HCT116 (cell line): ENCODE data around the gene NR2C2. TPM values are rescaled to one million over a fixed set of nuclear protein-coding genes. Genes with fewer than 3 reads are reported as not detected.

Source experiments
- ATAC-seq: fragments of 200-7000 bp; cut with Tn5 transposase; 2 replicates; pipeline ENCODE4 v1.9.1; 2020; ENCODE audit warnings: mild to moderate bottlenecking, moderate library complexity
- BruUV-seq: library from RNA; stranded (reverse); fragments of 400-500 nt; replicated peaks from 2 replicates; lab custom pipeline; 2021; lab: Mats Ljungman, UMichigan
- CTCF ChIA-PET: fragments of 300-600 bp; sonication (Branson Sonifier 250); formaldehyde crosslinking; loops from one replicate; lab custom pipeline; 2021; ENCODE audit warnings: antibody characterized with exemption; lab: Charles Lee
- POLR2A ChIA-PET: fragments of 300-600, 350-600 bp; sonication (Branson Sonifier 250); formaldehyde crosslinking; loops from one replicate; lab custom pipeline; 2021; ENCODE audit warnings: antibody characterized with exemption; lab: Charles Lee
- RAD21 ChIA-PET, 2 experiments: fragments of 300-600 bp; sonication (Branson Sonifier 250); formaldehyde crosslinking; loops; one replicate each; lab custom pipeline; 2023; ENCODE audit warnings: low total read pairs in 2 of 2; ENCODE audit not compliant: uncharacterized antibody in 2 of 2, unreplicated experiment in 2 of 2, low non-redundant PET in 1 of 2; lab: Charles Lee
- DNase-seq: peaks from one replicate; pipeline ENCODE4 v3.0.0-alpha.2; 2010; ENCODE audit warnings: low read depth, low spot score
- H2AFZ ChIP-seq: fragments of 200-600 bp; shearing (Covaris generic), sonication (generic); 2 replicates; pipeline ENCODE4 v1.6.1; 2017; ENCODE audit warnings: low read depth, mixed run types, mixed read lengths, antibody characterized with exemption, low read length; ENCODE audit not compliant: poor library complexity, severe bottlenecking
- H3K27ac ChIP-seq: 2 replicates; pipeline ENCODE4 v1.5.1; 2012; ENCODE audit warnings: low read depth, low read length
- H3K27me3 ChIP-seq: fragments of 200-600 bp; sonication (generic); 2 replicates; pipeline ENCODE4 v1.6.1; 2016; ENCODE audit warnings: mixed run types, low read length, mixed read lengths; ENCODE audit not compliant: insufficient read depth
- H3K36me3 ChIP-seq, 2 experiments: fragments of 200-500 bp in 1 of 2; fragments of 200-600 bp in 1 of 2; sonication (Bioruptor generic) in 1 of 2; sonication (generic) in 1 of 2; 2 replicates each; pipeline versions ENCODE4 v1.5.1 to v1.6.1; 2014 to 2016; ENCODE audit warnings: low read length in 2 of 2, inconsistent platforms in 1 of 2, mixed read lengths in 1 of 2, mixed run types in 1 of 2; ENCODE audit not compliant: insufficient read depth in 2 of 2, control insufficient read depth in 1 of 2
- H3K4me1 ChIP-seq, 2 experiments: fragments of 200-600 bp in 1 of 2; sonication (generic) in 1 of 2; 2 replicates each; pipeline versions ENCODE4 v1.5.1 to v1.6.1; 2012 to 2017; ENCODE audit warnings: low read length in 2 of 2, inconsistent platforms in 1 of 2, mild to moderate bottlenecking in 1 of 2, mixed read lengths in 1 of 2, mixed run types in 1 of 2, moderate library complexity in 1 of 2; ENCODE audit not compliant: insufficient read depth in 2 of 2, control insufficient read depth in 1 of 2
- H3K4me2 ChIP-seq: fragments of 200-600 bp; sonication (generic); 2 replicates; pipeline ENCODE4 v1.6.1; 2017; ENCODE audit warnings: mixed run types, low read length, mixed read lengths
- H3K4me3 ChIP-seq, 2 experiments: fragments of 200-600 bp in 1 of 2; sonication (generic) in 1 of 2; replicated peaks in 1 of 2; 2 replicates each; pipeline ENCODE4 v1.5.1; 2011 to 2016; ENCODE audit warnings: low read length in 2 of 2, control low read depth in 1 of 2, low read depth in 1 of 2, mild to moderate bottlenecking in 1 of 2, mixed read lengths in 1 of 2, mixed run types in 1 of 2
- H3K79me2 ChIP-seq: fragments of 200-600 bp; sonication (generic); 2 replicates; pipeline ENCODE4 v1.6.1; 2017; ENCODE audit warnings: mild to moderate bottlenecking, mixed run types, low read length, moderate library complexity, mixed read lengths; ENCODE audit not compliant: insufficient read depth
- H3K9ac ChIP-seq: fragments of 200-600 bp; sonication (generic); 2 replicates; pipeline ENCODE4 v1.6.1; 2016; ENCODE audit warnings: low read length, mixed read lengths
- H3K9me2 ChIP-seq: fragments of 200-600 bp; sonication (generic), shearing (Covaris generic); 2 replicates; pipeline ENCODE4 v1.6.1; 2017; ENCODE audit warnings: mixed run types, mild to moderate bottlenecking, moderate library complexity; ENCODE audit not compliant: insufficient read depth
- H3K9me3 ChIP-seq, 2 experiments: fragments of 200-500 bp in 1 of 2; fragments of 200-600 bp in 1 of 2; sonication (Bioruptor generic) in 1 of 2; sonication (generic) in 1 of 2; 2 replicates each; pipeline ENCODE4 v1.6.1; 2014 to 2017; ENCODE audit warnings: low read length in 2 of 2, mixed read lengths in 2 of 2, inconsistent platforms in 1 of 2, low read depth in 1 of 2, mild to moderate bottlenecking in 1 of 2, mixed run types in 1 of 2, moderate library complexity in 1 of 2; ENCODE audit not compliant: control insufficient read depth in 1 of 2, insufficient read depth in 1 of 2
- H4K20me1 ChIP-seq: fragments of 200-600 bp; sonication (generic), shearing (Covaris generic); 2 replicates; pipeline ENCODE4 v1.6.1; 2017; ENCODE audit warnings: mixed run types, mild to moderate bottlenecking, moderate library complexity; ENCODE audit not compliant: insufficient read depth
- CBX3 ChIP-seq: IDR thresholded peaks from 2 replicates; pipeline ENCODE4 v1.6.1; 2012; ENCODE audit warnings: low read depth
- CEBPB ChIP-seq: IDR thresholded peaks from 2 replicates; pipeline ENCODE4 v1.6.1; 2012; ENCODE audit warnings: low read depth
- ELF1 ChIP-seq: IDR thresholded peaks from 2 replicates; pipeline ENCODE4 v1.6.1; 2012; ENCODE audit warnings: low read depth, borderline replicate concordance
- EZH2phosphoT487 ChIP-seq: fragments of 200-600 bp; IDR thresholded peaks from 2 replicates; pipeline ENCODE4 v1.6.1; 2018; ENCODE audit warnings: antibody characterized with exemption, borderline replicate concordance
- JUND ChIP-seq: IDR thresholded peaks from 2 replicates; pipeline ENCODE4 v1.6.1; 2012
- POLR2A ChIP-seq: IDR thresholded peaks from 2 replicates; pipeline ENCODE4 v1.7.0; 2011; ENCODE audit warnings: borderline replicate concordance; ENCODE audit not compliant: insufficient read depth, insufficient read length; ENCODE audit errors: extremely low read depth
- RAD21 ChIP-seq: IDR thresholded peaks from 2 replicates; pipeline ENCODE4 v1.6.1; 2012; ENCODE audit warnings: low read depth, mild to moderate bottlenecking
- SIN3A ChIP-seq: IDR thresholded peaks from 2 replicates; pipeline ENCODE4 v1.6.1; 2012; ENCODE audit warnings: low read depth
- SP1 ChIP-seq: IDR thresholded peaks from 2 replicates; pipeline ENCODE4 v1.6.1; 2012; ENCODE audit warnings: low read depth
- SRF ChIP-seq: IDR thresholded peaks from 2 replicates; pipeline ENCODE4 v1.6.1; 2012; ENCODE audit warnings: low read depth
- YY1 ChIP-seq: IDR thresholded peaks from 2 replicates; pipeline ENCODE4 v1.6.1; 2011; ENCODE audit warnings: low read length, low read depth, moderate library complexity, mild to moderate bottlenecking; ENCODE audit not compliant: insufficient replicate concordance; ENCODE audit errors: extremely low read depth
- ZFX ChIP-seq: fragments of 450-650 bp; IDR thresholded peaks from 2 replicates; pipeline ENCODE4 v1.6.1; 2017
- intact Hi-C: fragments of 100-400 bp; cut with micrococcal nuclease; formaldehyde crosslinking; loops from 2 replicates; pipeline ENCODE4 v1.10.0; 2022
- total RNA-seq: library from RNA; stranded (reverse); gene quantifications from one replicate; pipeline ENCODE4 v1.2.1, GENCODE V29; 2021; ENCODE audit not compliant: unreplicated experiment
- TF ChIP-seq, protein P1 (sequence below): IDR thresholded peaks from 2 replicates; pipeline ENCODE4 v1.6.1; 2012
- TF ChIP-seq, protein P2 (sequence below): IDR thresholded peaks from 2 replicates; pipeline ENCODE4 v1.6.1; 2011; ENCODE audit warnings: mild to moderate bottlenecking, low read length, moderate library complexity; ENCODE audit not compliant: insufficient replicate concordance; ENCODE audit errors: extremely low read depth
- TF ChIP-seq, protein P3 (sequence below): IDR thresholded peaks from 2 replicates; pipeline ENCODE4 v1.6.1; 2012

NR2C2 gene
- total RNA-seq, 1 experiment from 2014 or later = 45.0 TPM

DNA sequence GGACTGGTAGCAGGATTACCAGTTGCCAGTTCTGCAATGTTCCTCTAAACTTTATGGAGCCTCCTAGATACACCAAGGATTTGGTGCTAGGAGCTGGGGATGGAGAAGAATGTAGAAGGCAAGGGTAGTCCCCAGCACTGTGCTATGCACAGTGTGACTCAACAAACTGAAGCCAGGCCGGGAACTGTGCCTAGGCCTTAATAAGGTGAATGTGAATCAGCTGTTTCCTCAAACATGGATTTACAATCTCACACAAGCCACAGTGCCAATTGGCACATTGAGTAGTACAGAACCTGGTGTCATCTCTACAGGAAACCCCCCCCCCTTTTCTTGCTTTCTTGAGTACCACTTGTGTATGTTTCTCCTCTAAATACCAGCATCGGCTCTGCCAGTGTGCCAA lies 85.3 kb downstream of the NR2C2 start:
- ChIA-PET POLR2A (no interaction called here), CTCF (no interaction called here), RAD21 (interaction anchor here in 1 of 2 experiments (0.6 kb wide), 1 partner anchor 1017 kb away, joined by 3 read pairs; no protein-coding TSS in a partner anchor)
- H3K9me2 ChIP-seq = no peaks in the 10 kb centered on the region
- no peak overlapping the region for H3K4me2 ChIP-seq
- H3K4me1 ChIP-seq = no peaks in the 10 kb centered on the region
- H4K20me1 ChIP-seq = no peaks in the 10 kb centered on the region
- peaks cover 16 to 29% of the 10 kb centered on the region in 2 experiments; a peak in 3 of 4 replicates for H3K36me3 ChIP-seq
- TF ChIP-seq EZH2phosphoT487 (no peak), ELF1 (no peak), SRF (no peak), JUND (no peak), YY1 (no peak), SP1 (no peak), ZFX (no peak), SIN3A (no peak), CBX3 (no peak), CEBPB (no peak), RAD21 (no peak), POLR2A (no peak)
- TF ChIP-seq, protein P1, sequence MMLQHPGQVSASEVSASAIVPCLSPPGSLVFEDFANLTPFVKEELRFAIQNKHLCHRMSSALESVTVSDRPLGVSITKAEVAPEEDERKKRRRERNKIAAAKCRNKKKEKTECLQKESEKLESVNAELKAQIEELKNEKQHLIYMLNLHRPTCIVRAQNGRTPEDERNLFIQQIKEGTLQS = no peak
- TF ChIP-seq, protein P2, sequence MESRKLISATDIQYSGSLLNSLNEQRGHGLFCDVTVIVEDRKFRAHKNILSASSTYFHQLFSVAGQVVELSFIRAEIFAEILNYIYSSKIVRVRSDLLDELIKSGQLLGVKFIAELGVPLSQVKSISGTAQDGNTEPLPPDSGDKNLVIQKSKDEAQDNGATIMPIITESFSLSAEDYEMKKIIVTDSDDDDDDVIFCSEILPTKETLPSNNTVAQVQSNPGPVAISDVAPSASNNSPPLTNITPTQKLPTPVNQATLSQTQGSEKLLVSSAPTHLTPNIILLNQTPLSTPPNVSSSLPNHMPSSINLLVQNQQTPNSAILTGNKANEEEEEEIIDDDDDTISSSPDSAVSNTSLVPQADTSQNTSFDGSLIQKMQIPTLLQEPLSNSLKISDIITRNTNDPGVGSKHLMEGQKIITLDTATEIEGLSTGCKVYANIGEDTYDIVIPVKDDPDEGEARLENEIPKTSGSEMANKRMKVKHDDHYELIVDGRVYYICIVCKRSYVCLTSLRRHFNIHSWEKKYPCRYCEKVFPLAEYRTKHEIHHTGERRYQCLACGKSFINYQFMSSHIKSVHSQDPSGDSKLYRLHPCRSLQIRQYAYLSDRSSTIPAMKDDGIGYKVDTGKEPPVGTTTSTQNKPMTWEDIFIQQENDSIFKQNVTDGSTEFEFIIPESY = no peak
- TF ChIP-seq, protein P3, sequence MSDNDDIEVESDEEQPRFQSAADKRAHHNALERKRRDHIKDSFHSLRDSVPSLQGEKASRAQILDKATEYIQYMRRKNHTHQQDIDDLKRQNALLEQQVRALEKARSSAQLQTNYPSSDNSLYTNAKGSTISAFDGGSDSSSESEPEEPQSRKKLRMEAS = no peak
- no peaks in the 10 kb centered on the region for H3K79me2 ChIP-seq
- no peaks in the 10 kb centered on the region for H3K27me3 ChIP-seq
- ATAC-seq (no peak), DNase-seq (no peak)
- no peak overlapping the region for H2AFZ ChIP-seq
- H3K27ac ChIP-seq = no peak overlapping the region
- no peaks in the 10 kb centered on the region for H3K9me3 ChIP-seq
- no peak overlapping the region for H3K4me3 ChIP-seq
- intact Hi-C loops = no loop called here
- no peak overlapping the region for H3K9ac ChIP-seq
- BruUV-seq = no TSS peak
